Activated CD4-positive, alpha-beta T cell treated with anti-CD3 and anti-CD28 coated beads, Interleukin-2, amount 10 ng/mL, durations not matched to agents 7 days and 5 days (primary cell): ENCODE results near the gene TNNI3K. TPM values are rescaled to one million over a fixed set of nuclear protein-coding genes. Genes with fewer than 3 reads are reported as not detected.

Experiments
- CTCF ChIA-PET: fragments of 350-600 bp; sonication (Branson Sonifier 250); formaldehyde crosslinking; loops from one replicate; lab custom pipeline; 2021; ENCODE audit warnings: antibody characterized with exemption; lab: Charles Lee
- POLR2A ChIA-PET: fragments of 350-600 bp; sonication (Branson Sonifier 250); formaldehyde crosslinking; loops from one replicate; lab custom pipeline; 2021; ENCODE audit warnings: antibody characterized with exemption; lab: Charles Lee
- DNase-seq: peaks from one replicate; pipeline ENCODE4 v3.0.0-alpha.2; 2020
- H3K27ac Mint-ChIP-seq: one replicate; pipeline ENCODE4 v1.8.0; 2021; ENCODE audit warnings: mild to moderate bottlenecking, moderate library complexity, mixed read lengths
- H3K27me3 Mint-ChIP-seq: one replicate; pipeline ENCODE4 v1.8.0; 2021; ENCODE audit warnings: mixed read lengths
- H3K36me3 Mint-ChIP-seq: one replicate; pipeline ENCODE4 v1.8.0; 2021; ENCODE audit warnings: low read depth, mixed read lengths
- H3K4me1 Mint-ChIP-seq: one replicate; pipeline ENCODE4 v1.8.0; 2021; ENCODE audit warnings: mixed read lengths
- H3K4me3 Mint-ChIP-seq: one replicate; pipeline ENCODE4 v1.8.0; 2021; ENCODE audit warnings: mild to moderate bottlenecking, moderate library complexity, mixed read lengths
- H3K9me3 Mint-ChIP-seq: one replicate; pipeline ENCODE4 v1.8.0; 2021; ENCODE audit warnings: mixed read lengths
- total RNA-seq, 2 experiments: library from RNA; stranded (reverse); gene quantifications; one replicate each; pipeline ENCODE4 v1.2.3, GENCODE V29; 2021

TNNI3K gene
- total RNA-seq, 2 experiments from 2014 or later = 0.40 TPM; not detected in 1

DNA sequence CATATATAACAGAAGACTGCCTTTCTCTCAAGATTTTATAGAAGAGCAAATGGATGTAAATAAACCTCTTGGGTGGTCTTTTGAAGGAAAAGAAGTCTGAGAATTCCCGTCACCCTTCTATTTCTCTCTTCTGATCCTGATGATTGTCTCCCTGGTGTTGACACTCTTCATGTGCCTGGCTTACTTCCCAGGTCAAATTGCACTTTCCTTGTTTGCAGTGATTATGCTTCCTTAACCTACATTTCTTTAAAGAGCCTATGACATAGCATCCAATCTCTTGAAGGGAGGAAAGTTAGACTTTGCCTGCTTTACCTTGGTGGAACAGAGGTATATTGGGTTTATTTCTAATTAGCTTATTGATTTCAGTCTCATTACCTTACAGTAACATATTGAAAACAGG is 197.1 kb downstream of the TNNI3K start:
- H3K4me3 Mint-ChIP-seq = no peak overlapping the region
- no peaks in the 10 kb centered on the region for H3K27me3 Mint-ChIP-seq
- H3K27ac Mint-ChIP-seq = no peak overlapping the region
- H3K9me3 Mint-ChIP-seq = no peaks in the 10 kb centered on the region
- no peak for DNase-seq
- ChIA-PET POLR2A (no interaction called here), CTCF (no interaction called here)
- H3K4me1 Mint-ChIP-seq = no peaks in the 10 kb centered on the region
- no peaks in the 10 kb centered on the region for H3K36me3 Mint-ChIP-seq

DNA sequence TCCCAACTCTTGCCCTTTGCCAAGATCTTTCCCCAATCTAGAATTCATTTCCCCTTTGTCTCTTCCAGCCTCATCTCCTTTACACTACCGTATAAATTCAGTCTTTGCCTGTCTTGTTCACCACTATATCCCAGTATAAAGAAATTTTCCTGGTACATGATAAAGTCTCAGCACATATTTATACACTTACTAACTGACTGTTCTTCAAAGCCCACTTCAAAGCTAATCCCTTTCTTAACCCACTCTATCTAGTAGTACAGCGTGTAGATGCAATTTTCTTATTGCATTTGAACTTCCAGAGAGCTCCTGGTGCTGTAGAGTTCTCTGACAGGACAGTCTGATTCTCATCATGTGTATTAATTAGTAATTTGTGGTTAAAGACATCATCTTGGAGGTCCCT is 199.1 kb downstream of the TNNI3K start:
- no peak overlapping the region for H3K4me3 Mint-ChIP-seq
- no peak overlapping the region for H3K27ac Mint-ChIP-seq
- H3K36me3 Mint-ChIP-seq = no peaks in the 10 kb centered on the region
- no peaks in the 10 kb centered on the region for H3K4me1 Mint-ChIP-seq
- DNase-seq = no peak
- ChIA-PET POLR2A (no interaction called here), CTCF (no interaction called here)
- H3K9me3 Mint-ChIP-seq = no peaks in the 10 kb centered on the region
- H3K27me3 Mint-ChIP-seq = no peaks in the 10 kb centered on the region

DNA sequence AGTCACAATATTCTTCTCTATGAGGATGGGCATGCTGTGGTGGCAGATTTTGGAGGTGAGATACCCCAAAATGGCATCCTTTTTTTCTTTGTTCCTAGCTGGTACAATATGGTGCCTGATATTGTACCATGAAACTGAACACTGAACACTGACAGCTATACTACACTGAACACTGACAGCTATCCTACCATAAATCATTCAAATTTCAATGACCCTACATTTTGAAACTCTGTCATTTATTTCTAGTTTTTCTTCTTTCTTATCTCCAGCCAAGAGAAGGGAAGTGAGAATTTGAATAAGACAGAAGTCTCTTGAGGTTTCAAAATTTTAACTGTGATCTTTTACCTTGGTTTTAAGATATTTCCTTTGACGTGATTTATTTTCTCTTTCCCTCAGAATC is 200.9 kb downstream of the TNNI3K start:
- ChIA-PET CTCF (no interaction called here), POLR2A (no interaction called here)
- H3K9me3 Mint-ChIP-seq = no peaks in the 10 kb centered on the region
- H3K27me3 Mint-ChIP-seq = no peaks in the 10 kb centered on the region
- no peak for DNase-seq
- no peaks in the 10 kb centered on the region for H3K36me3 Mint-ChIP-seq
- H3K4me1 Mint-ChIP-seq = no peaks in the 10 kb centered on the region
- no peak overlapping the region for H3K27ac Mint-ChIP-seq
- H3K4me3 Mint-ChIP-seq = no peak overlapping the region

DNA sequence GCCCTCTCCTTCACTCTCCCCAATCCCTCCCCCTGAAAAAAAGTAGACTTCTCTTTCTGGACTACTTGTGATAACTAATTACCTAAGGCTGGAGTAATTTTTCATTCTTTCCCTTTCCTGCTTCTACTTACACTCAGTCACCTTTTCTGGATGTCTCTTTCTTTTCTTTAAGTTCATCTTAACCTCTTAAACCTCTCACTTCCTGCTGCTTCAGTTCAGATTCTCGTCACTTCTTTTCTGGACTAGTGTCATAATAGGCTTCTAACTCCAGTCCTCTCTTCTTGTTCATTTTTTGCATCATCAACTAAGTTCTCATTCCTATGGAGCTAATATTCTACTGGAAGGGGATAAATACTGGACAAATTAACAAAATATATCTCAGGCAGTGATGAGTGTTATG is 201.8 kb downstream of the TNNI3K start:
- Mint-ChIP-seq H3K27me3 (no peaks in the 10 kb centered on the region), H3K36me3 (no peaks in the 10 kb centered on the region), H3K9me3 (no peaks in the 10 kb centered on the region), H3K4me1 (no peaks in the 10 kb centered on the region), H3K27ac (no peak overlapping the region), H3K4me3 (no peak overlapping the region)
- ChIA-PET POLR2A (no interaction called here), CTCF (no interaction called here)
- DNase-seq = no peak

DNA sequence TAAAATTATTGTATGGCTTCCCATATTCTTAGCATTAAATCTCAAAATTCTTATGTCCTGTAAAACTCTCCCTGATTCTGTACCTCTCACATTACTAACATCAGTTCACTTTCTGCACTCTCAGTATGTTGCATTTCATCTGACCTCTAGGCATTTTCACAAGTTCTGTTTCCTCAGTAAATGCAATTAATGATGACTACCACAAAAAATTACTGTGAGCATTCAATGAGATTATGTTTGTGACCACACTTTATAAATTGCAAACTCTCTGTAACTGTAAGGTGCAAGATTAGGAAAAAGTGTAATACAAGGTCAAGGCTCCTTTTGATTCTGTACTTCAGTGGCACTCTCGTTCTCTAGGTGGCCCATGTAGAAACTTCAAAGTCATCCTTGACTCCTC is 216.8 kb downstream of the TNNI3K start:
- no peak for DNase-seq
- no peak overlapping the region for H3K4me3 Mint-ChIP-seq
- no peak overlapping the region for H3K27ac Mint-ChIP-seq
- H3K27me3 Mint-ChIP-seq = no peaks in the 10 kb centered on the region
- H3K4me1 Mint-ChIP-seq = no peaks in the 10 kb centered on the region
- ChIA-PET CTCF (no interaction called here), POLR2A (no interaction called here)
- H3K9me3 Mint-ChIP-seq = no peaks in the 10 kb centered on the region
- no peaks in the 10 kb centered on the region for H3K36me3 Mint-ChIP-seq

DNA sequence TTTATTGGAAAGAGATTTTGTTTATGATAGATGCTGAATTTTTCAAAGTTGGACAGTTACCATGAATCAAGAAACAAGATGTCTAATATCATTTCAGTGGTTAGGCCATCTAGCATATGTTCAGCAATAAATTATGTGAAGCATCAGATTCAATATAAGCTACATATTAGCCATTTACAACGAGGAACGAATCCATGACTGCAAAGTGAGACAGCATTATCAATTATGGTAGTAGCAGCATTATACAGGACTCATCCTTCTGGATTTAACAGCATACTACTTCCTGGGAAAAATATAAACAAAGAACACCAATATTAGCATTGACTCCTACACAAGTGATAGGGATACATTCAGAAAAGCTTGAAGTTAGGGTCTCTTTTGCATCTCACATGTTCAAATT is 218.1 kb downstream of the TNNI3K start:
- ChIA-PET POLR2A (no interaction called here), CTCF (no interaction called here)
- Mint-ChIP-seq H3K36me3 (no peaks in the 10 kb centered on the region), H3K4me1 (no peaks in the 10 kb centered on the region), H3K27ac (no peak overlapping the region), H3K4me3 (no peak overlapping the region), H3K9me3 (no peaks in the 10 kb centered on the region), H3K27me3 (no peaks in the 10 kb centered on the region)
- DNase-seq = no peak

DNA sequence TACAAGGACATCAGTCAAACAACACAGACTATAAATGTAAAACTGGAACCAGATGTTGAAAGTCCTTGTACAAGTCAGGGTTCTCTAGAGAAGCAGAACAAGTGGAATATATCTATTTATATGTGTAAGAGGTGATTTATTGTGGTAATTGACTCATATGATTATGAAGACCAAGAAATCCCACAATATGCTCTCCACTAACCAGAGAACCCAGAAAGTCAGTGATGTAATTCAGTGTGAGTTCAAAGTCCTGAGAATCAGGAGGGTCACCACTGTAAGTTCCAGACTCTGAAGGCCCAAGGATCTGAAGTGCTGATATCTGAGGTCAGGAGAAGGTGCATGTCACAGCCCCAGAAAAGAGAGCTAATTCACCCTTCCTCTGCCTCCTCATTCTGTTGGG is 220.2 kb downstream of the TNNI3K start:
- no peaks in the 10 kb centered on the region for H3K4me1 Mint-ChIP-seq

DNA sequence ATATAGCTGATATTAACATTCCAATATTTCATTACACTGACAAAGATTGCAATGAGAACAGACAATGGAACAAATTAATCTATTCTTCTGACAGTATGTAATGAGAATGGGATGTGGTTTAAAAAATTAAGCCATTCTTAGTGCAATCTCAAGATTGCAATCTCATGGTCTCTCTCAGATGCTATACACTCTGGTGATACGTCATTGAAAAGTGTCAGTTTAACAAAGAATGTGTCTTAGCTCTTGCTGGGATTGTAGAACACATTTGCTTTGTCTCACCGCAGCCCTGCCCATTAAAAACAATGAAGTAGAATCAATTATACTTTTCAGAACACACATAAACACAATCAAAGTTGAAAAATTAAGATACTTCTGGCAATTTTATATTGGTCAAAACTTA is 222.1 kb downstream of the TNNI3K start:
- H3K36me3 Mint-ChIP-seq = no peaks in the 10 kb centered on the region
- ChIA-PET POLR2A (no interaction called here), CTCF (no interaction called here)
- H3K4me1 Mint-ChIP-seq = no peaks in the 10 kb centered on the region
- no peaks in the 10 kb centered on the region for H3K9me3 Mint-ChIP-seq
- DNase-seq = no peak
- no peaks in the 10 kb centered on the region for H3K27me3 Mint-ChIP-seq
- no peak overlapping the region for H3K4me3 Mint-ChIP-seq
- no peak overlapping the region for H3K27ac Mint-ChIP-seq

More for the DNA sequence above, 220.2 kb downstream of the TNNI3K start:
- ChIA-PET CTCF (no interaction called here), POLR2A (no interaction called here)
- Mint-ChIP-seq H3K9me3 (no peaks in the 10 kb centered on the region), H3K4me3 (no peak overlapping the region), H3K27ac (no peak overlapping the region), H3K27me3 (no peaks in the 10 kb centered on the region), H3K36me3 (no peaks in the 10 kb centered on the region)
- no peak for DNase-seq

DNA sequence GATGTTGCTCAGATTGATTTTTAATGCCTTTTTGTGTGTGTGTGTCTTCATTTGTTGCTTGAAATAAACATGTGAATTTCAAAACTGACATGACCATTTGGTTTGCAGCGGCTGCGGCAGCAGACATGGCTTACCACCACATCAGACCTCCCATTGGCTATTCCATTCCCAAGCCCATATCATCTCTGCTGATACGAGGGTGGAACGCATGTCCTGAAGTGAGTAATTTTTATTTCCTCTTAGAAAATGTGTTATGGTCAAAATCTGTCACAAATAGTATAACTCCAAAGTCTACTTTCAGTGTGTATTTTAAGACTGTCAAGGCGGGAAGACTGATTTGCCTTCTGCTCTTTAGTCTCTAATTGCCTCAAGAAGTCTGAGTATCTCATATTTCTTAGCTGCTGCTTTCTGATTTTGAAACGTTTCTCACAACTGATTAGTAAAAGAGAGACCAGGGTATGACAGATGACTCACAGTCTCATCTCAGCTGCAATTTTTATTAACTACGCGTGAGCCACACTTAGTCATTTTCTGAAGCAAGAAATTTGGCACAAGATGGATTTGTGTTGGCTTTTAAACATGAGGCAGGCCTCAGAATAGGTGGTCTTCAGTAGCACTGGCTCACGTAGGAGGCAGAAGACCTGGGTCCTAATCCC is 228.3 kb downstream of the TNNI3K start:
- no peak overlapping the region for H3K27ac Mint-ChIP-seq
- H3K9me3 Mint-ChIP-seq = no peaks in the 10 kb centered on the region
- H3K36me3 Mint-ChIP-seq = no peaks in the 10 kb centered on the region
- H3K27me3 Mint-ChIP-seq = peaks cover 2% of the 10 kb centered on the region
- no peaks in the 10 kb centered on the region for H3K4me1 Mint-ChIP-seq
- no peak overlapping the region for H3K4me3 Mint-ChIP-seq
- ChIA-PET POLR2A (no interaction called here), CTCF (no interaction called here)
- DNase-seq = no peak

DNA sequence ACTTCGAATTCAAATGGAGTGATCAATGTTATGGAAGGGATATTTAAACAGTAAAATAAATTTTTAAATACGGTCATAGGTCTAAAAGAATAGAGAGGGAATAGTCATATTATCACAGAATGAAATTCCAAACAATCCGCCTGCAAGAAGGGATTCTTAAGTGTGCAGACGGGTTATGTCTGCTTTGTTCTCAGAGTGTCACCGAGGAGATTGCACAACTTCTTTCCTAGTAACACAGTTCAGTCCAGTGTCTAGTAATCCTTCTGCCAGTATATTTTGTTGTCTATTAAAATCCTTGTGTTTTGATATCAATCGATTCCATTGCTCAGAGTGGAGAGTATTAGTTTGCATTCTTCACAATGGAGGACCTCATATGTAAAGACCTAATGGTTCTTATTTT is 228.8 kb downstream of the TNNI3K start:
- ChIA-PET CTCF (no interaction called here), POLR2A (no interaction called here)
- no peaks in the 10 kb centered on the region for H3K36me3 Mint-ChIP-seq
- no peak overlapping the region for H3K4me3 Mint-ChIP-seq
- peaks cover 2% of the 10 kb centered on the region for H3K27me3 Mint-ChIP-seq
- H3K27ac Mint-ChIP-seq = no peak overlapping the region
- DNase-seq = no peak
- H3K4me1 Mint-ChIP-seq = no peaks in the 10 kb centered on the region
- no peaks in the 10 kb centered on the region for H3K9me3 Mint-ChIP-seq

DNA sequence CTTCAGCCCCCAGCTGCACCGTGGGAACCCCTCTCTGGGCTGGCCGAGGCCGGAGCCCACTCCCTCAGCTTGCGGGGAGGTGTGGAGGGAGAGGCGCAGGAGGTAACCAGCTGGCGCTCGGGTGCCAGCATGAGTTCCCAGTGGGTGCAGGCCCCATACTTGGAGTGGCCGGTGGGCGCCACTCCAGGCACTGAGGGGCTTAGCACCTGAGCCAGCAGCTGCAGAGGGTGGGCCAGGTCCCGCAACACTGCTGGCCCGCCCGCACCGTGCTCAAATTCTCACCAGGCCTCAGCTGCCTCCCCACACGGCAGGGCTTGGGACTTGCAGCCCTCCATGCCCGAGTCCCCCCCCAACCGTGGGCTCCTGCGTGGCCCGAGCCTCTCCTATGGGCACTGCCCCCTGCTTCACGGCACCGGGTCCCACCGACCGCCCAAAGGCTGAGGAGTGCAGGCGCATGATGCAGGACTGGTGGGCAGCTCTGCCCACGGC is 230.1 kb downstream of the TNNI3K start:
- Mint-ChIP-seq H3K4me3 (no peak overlapping the region), H3K36me3 (no peaks in the 10 kb centered on the region), H3K27ac (no peak overlapping the region), H3K4me1 (no peaks in the 10 kb centered on the region), H3K9me3 (no peaks in the 10 kb centered on the region), H3K27me3 (peaks cover 2% of the 10 kb centered on the region)
- no peak for DNase-seq
- ChIA-PET CTCF (no interaction called here), POLR2A (no interaction called here)

DNA sequence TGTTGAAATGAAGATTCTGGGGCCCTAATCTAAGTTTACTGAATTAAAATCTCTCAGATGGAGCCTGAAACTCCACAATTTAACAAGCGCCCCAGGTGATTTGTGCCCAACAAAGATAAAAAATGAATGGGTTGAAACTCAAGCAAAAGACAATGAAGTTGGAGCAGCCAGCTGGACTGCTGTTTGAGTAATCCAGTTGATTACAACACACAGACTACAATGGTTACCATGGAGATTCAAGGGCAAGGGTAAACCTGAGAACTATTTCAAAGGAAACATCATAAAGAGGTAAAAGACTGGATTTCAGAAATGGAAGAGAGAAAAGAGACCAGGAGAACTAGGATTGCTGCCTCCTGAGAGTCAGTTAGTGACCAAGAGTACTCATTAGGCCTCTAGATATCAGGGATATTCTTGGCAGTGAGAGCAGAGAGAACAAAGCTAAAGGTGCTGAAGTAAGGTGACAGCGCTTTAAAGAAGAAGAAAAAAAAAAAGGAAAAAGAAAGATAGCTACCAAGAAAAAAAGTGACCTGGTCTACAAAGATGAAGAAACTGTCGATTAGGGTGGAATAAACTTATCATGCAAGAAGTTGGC is 232.7 kb downstream of the TNNI3K start:
- Mint-ChIP-seq H3K27me3 (peaks cover 2% of the 10 kb centered on the region), H3K36me3 (no peaks in the 10 kb centered on the region), H3K4me1 (no peaks in the 10 kb centered on the region), H3K27ac (no peak overlapping the region), H3K4me3 (no peak overlapping the region), H3K9me3 (no peaks in the 10 kb centered on the region)
- POLR2A ChIA-PET = no interaction called here
- no peak for DNase-seq
- CTCF ChIA-PET = no interaction called here

DNA sequence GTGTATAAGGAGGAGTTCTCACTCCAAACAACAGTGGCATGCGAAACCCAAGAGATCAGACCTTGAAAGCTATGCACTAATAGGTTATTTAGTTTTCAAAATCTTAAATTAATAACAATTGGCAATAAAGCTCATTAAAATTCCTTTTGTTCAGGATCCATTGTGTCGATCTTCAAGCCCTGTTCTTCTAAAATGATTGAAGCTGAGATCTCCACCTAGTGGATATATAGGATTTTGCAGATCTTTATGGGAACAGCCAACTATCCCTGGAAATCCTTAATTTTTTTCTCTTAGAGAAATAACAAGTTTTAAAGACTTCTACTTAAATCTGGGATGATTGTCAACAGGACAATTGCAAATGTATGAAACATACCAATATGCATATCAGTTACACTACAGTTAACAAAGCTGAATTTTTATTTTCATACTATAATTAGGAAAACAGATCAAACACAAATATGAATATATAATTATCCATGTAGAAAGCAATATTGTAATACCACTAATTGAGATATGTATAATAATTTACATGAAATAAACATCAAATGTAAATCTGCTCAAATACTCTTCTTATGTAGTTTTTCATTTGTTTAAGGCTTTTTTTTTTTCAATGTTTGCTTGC is 233.9 kb downstream of the TNNI3K start:
- no peaks in the 10 kb centered on the region for H3K36me3 Mint-ChIP-seq
- no peak overlapping the region for H3K27ac Mint-ChIP-seq
- H3K4me1 Mint-ChIP-seq = no peaks in the 10 kb centered on the region
- no peak overlapping the region for H3K4me3 Mint-ChIP-seq
- DNase-seq = no peak
- ChIA-PET CTCF (no interaction called here), POLR2A (no interaction called here)
- peaks cover 2% of the 10 kb centered on the region for H3K27me3 Mint-ChIP-seq
- no peaks in the 10 kb centered on the region for H3K9me3 Mint-ChIP-seq
